Parathyroid adenoma (tissue), 2 donors: Measurements from ENCODE around the gene ART4.

ENCODE experiments used
- H2AFZ ChIP-seq: fragments of 300-600 bp; sonication (generic); one replicate; pipeline ENCODE4 v1.7.0; 2017; ENCODE audit warnings: antibody characterized with exemption, mild to moderate bottlenecking
- H3K27ac ChIP-seq: fragments of 300-600 bp; sonication (generic); one replicate; pipeline ENCODE4 v1.7.0; 2017
- H3K27me3 ChIP-seq: fragments of 300-600 bp; sonication (generic); one replicate; pipeline ENCODE4 v1.7.0; 2017; ENCODE audit warnings: low read length; ENCODE audit not compliant: control insufficient read depth, insufficient read depth
- H3K36me3 ChIP-seq: fragments of 300-600 bp; sonication (generic); one replicate; pipeline ENCODE4 v1.7.0; 2017; ENCODE audit warnings: low read length; ENCODE audit not compliant: control insufficient read depth, insufficient read depth
- H3K4me1 ChIP-seq: fragments of 300-600 bp; sonication (generic); one replicate; pipeline ENCODE4 v1.7.0; 2017; ENCODE audit warnings: control low read depth
- H3K4me2 ChIP-seq: fragments of 300-600 bp; sonication (generic); one replicate; pipeline ENCODE4 v1.7.0; 2017; ENCODE audit warnings: low read length
- H3K4me3 ChIP-seq: fragments of 300-600 bp; sonication (generic); one replicate; pipeline ENCODE4 v1.7.0; 2017; ENCODE audit warnings: low read depth, low read length
- H3K79me2 ChIP-seq: fragments of 300-600 bp; sonication (generic); one replicate; pipeline ENCODE4 v1.7.0; 2017; ENCODE audit warnings: control low read depth
- H3K9ac ChIP-seq: fragments of 300-600 bp; sonication (generic); one replicate; pipeline ENCODE4 v1.7.0; 2017; ENCODE audit warnings: mild to moderate bottlenecking
- H3K9me3 ChIP-seq: fragments of 300-600 bp; sonication (generic); one replicate; pipeline ENCODE4 v1.7.0; 2017; ENCODE audit warnings: low read length; ENCODE audit not compliant: control insufficient read depth
- CTCF ChIP-seq: fragments of 300-600 bp; sonication (generic); IDR thresholded peaks from one replicate; pipeline ENCODE4 v1.7.0; 2017; ENCODE audit warnings: antibody characterized with exemption, mild to moderate bottlenecking
- donor health status: primary hyperparathyroidism.

The ART4 gene

GRCh38 chr12:14885718-14886221, 42.4 kb upstream of the ART4 start, which contains the start of gene MGP:
TSS of gene MGP (minus strand) at chr12:14885854. CDS start at chr12:14885791, 63 bp downstream.
- Histone ChIP-seq H3K9me3 (no peaks in the 10 kb centered on the region), H3K36me3 (no peaks in the 10 kb centered on the region), H3K4me2 (peak within 1 kb of the TSS; percentile 52), H2AFZ (peak within 1 kb of the TSS; percentile 36), H3K79me2 (no peaks in the 10 kb centered on the region), H3K4me1 (no peaks in the 10 kb centered on the region), H3K4me3 (peak within 1 kb of the TSS; percentile 42), H3K27me3 (no peaks in the 10 kb centered on the region), H3K9ac (no peak within 1 kb of the TSS), H3K27ac (peak within 1 kb of the TSS; percentile 33)
- TF ChIP-seq CTCF = no peak

- TF ChIP-seq CTCF = no peak
- Histone ChIP-seq H3K27ac (peak overlapping the region; percentile 33), H3K9ac (no peak overlapping the region), H3K79me2 (no peaks in the 10 kb centered on the region), H3K36me3 (no peaks in the 10 kb centered on the region), H3K27me3 (no peaks in the 10 kb centered on the region), H2AFZ (peak overlapping the region; percentile 36), H3K4me1 (no peaks in the 10 kb centered on the region), H3K9me3 (no peaks in the 10 kb centered on the region), H3K4me3 (peak overlapping the region; percentile 42), H3K4me2 (peak overlapping the region; percentile 52)
Observed at GRCh38 chr12:14884458-14884878, 41.1 kb upstream of the ART4 start.

GRCh38 chr12:14883686-14884085, 40.4 kb upstream of the ART4 start:
- no peaks in the 10 kb centered on the region for H3K27me3 ChIP-seq
- no peak for TF ChIP-seq CTCF
- peak overlapping the region; percentile 33 for H3K27ac ChIP-seq
- no peak overlapping the region for H3K4me3 ChIP-seq
- H3K9me3 ChIP-seq = no peaks in the 10 kb centered on the region
- H3K79me2 ChIP-seq = no peaks in the 10 kb centered on the region
- no peak overlapping the region for H2AFZ ChIP-seq
- H3K9ac ChIP-seq = no peak overlapping the region
- no peak overlapping the region for H3K4me2 ChIP-seq
- no peaks in the 10 kb centered on the region for H3K4me1 ChIP-seq
- H3K36me3 ChIP-seq = no peaks in the 10 kb centered on the region

GRCh38 chr12:14880890-14881453, 37.6 kb upstream of the ART4 start:
- Histone ChIP-seq H3K36me3 (no peaks in the 10 kb centered on the region), H3K9ac (no peak overlapping the region), H3K27me3 (no peaks in the 10 kb centered on the region), H3K4me1 (no peaks in the 10 kb centered on the region), H3K9me3 (no peaks in the 10 kb centered on the region), H2AFZ (no peak overlapping the region), H3K4me2 (no peak overlapping the region), H3K27ac (no peak overlapping the region), H3K79me2 (no peaks in the 10 kb centered on the region), H3K4me3 (no peak overlapping the region)
- no peak for TF ChIP-seq CTCF
